BJ (cell line): ENCODE measurements around the gene PIGN. TPM values are rescaled to one million over a fixed set of nuclear protein-coding genes. Genes with fewer than 3 reads are reported as not detected.

Source experiments
- CTCF ChIA-PET: fragments of 350-600 bp; formaldehyde crosslinking; extraction: SDS; loops from one replicate; lab custom pipeline; 2021; ENCODE audit warnings: antibody characterized with exemption, inconsistent platforms; lab: Yijun Ruan, JAX
- POLR2A ChIA-PET: fragments of 300-600 bp; sonication (Branson Sonifier 250); formaldehyde crosslinking; extraction: SDS; loops from one replicate; lab custom pipeline; 2021; ENCODE audit warnings: antibody characterized with exemption; lab: Charles Lee
- DNase-seq: peaks from one replicate; pipeline ENCODE4 v3.0.0-alpha.2; 2011; ENCODE audit warnings: low read depth
- H3K27me3 ChIP-seq: 2 replicates; pipeline ENCODE4 v1.6.0; 2011; ENCODE audit warnings: low read length; ENCODE audit not compliant: control insufficient read depth, insufficient read depth
- H3K36me3 ChIP-seq: 2 replicates; pipeline ENCODE4 v1.5.1; 2011; ENCODE audit warnings: low read length; ENCODE audit not compliant: control insufficient read depth, insufficient read depth
- H3K4me3 ChIP-seq: 2 replicates; pipeline ENCODE4 v1.5.1; 2011; ENCODE audit warnings: low read depth, mild to moderate bottlenecking, control low read depth, low read length
- polyA minus RNA-seq: library from RNA; depleted of rRNA, polyadenylated mRNA; stranded (reverse); fragments of >200 nt; gene quantifications from 2 replicates; pipeline ENCODE4 v1.2.3, GENCODE V29; 2011; rRNA and poly(A)+ RNA removed
- polyA plus RNA-seq: library from polyadenylated mRNA; depleted of rRNA; stranded (reverse); fragments of >200 nt; gene quantifications from 2 replicates; pipeline ENCODE4 v1.2.3, GENCODE V29; 2011; rRNA removed
- TF ChIP-seq, protein P1 (sequence below): IDR thresholded peaks from 2 replicates; pipeline ENCODE4 v1.5.1; 2011; ENCODE audit warnings: low read depth, mild to moderate bottlenecking, control low read depth, inconsistent platforms, low read length, moderate library complexity; ENCODE audit not compliant: insufficient read depth

The PIGN gene, protein sequence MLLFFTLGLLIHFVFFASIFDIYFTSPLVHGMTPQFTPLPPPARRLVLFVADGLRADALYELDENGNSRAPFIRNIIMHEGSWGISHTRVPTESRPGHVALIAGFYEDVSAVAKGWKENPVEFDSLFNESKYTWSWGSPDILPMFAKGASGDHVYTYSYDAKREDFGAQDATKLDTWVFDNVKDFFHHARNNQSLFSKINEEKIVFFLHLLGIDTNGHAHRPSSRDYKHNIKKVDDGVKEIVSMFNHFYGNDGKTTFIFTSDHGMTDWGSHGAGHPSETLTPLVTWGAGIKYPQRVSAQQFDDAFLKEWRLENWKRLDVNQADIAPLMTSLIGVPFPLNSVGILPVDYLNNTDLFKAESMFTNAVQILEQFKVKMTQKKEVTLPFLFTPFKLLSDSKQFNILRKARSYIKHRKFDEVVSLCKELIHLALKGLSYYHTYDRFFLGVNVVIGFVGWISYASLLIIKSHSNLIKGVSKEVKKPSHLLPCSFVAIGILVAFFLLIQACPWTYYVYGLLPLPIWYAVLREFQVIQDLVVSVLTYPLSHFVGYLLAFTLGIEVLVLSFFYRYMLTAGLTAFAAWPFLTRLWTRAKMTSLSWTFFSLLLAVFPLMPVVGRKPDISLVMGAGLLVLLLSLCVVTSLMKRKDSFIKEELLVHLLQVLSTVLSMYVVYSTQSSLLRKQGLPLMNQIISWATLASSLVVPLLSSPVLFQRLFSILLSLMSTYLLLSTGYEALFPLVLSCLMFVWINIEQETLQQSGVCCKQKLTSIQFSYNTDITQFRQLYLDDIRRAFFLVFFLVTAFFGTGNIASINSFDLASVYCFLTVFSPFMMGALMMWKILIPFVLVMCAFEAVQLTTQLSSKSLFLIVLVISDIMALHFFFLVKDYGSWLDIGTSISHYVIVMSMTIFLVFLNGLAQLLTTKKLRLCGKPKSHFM
- 12.0 and 31.5 TPM in 2 replicates for polyA plus RNA-seq
- 24.1 and 39.7 TPM in 2 replicates for polyA minus RNA-seq

DNA sequence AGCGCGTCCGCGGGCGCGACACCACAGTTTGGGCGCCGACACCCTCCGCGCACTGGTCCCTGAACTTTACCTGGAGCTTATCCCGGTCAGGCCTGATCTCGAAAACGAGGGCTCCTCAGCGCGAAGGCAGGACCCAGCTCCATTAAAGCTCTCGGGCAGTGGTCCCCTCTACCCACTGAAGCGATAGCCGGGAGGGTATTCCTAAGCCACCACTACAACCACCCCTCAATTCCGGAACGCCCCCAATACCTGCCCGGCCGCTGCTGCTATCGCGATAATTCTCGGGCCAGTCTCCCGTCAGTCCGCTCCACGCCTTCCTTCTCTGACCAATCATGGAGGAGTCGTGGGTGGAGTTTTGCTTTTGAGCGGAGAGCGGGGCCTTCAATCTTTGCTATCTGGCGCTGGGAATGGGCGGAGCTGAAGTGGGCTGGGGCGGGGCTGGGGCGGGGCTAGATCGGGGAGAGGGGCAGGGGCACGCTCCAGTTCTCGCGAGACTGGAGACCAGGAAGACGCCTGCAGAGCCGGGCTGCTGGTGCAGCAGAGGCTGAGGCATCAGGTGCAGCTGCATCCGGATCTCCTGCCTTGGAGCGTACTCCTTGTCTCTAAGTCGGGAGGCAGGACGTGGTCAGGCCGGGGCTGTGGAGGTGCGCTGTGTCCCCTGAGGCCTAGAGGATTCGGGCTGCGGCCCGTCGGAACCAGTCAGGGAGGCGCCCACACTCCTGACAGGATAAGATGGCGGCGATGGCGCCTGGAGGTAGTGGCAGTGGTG lies at the start of gene PIGN, which contains the start of gene RELCH:
TSS of gene PIGN (minus strand) at position 283 of the 769 bp plus-strand sequence. CDS start 25,703 bp downstream, outside the sequence.
TSS of gene RELCH (plus strand) at position 482 of the 769 bp plus-strand sequence. CDS start at position 733, 251 bp downstream.
- CTCF ChIA-PET, result interaction anchor here (1.2 to 1.5 kb wide), 3 partner anchors 24 to 398 kb away, joined by 3 to 6 read pairs (median 5); no protein-coding TSS in a partner anchor
- TF ChIP-seq, protein P1, sequence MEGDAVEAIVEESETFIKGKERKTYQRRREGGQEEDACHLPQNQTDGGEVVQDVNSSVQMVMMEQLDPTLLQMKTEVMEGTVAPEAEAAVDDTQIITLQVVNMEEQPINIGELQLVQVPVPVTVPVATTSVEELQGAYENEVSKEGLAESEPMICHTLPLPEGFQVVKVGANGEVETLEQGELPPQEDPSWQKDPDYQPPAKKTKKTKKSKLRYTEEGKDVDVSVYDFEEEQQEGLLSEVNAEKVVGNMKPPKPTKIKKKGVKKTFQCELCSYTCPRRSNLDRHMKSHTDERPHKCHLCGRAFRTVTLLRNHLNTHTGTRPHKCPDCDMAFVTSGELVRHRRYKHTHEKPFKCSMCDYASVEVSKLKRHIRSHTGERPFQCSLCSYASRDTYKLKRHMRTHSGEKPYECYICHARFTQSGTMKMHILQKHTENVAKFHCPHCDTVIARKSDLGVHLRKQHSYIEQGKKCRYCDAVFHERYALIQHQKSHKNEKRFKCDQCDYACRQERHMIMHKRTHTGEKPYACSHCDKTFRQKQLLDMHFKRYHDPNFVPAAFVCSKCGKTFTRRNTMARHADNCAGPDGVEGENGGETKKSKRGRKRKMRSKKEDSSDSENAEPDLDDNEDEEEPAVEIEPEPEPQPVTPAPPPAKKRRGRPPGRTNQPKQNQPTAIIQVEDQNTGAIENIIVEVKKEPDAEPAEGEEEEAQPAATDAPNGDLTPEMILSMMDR, result no peak

DNA sequence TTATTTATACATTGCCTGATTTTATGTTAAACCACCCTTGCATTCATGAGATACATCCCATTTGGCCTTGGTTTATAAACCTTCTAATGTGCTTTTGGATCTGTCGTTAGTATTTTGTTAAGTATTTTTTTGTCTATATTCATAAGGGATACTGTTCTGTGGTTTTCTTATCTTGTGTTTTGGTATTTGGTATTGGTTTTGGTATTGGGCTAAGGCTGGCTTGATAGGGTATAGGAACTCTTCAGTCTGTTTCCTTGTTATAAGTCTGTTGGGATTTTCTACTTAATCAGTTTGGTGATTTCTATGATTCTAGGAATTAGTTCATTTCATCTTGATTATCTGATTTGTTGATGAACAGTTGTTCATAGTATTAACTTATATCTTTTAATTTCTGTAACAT lies 49.4 kb upstream of the PIGN start:
- ChIA-PET CTCF (no interaction called here), POLR2A (no interaction called here)
- Histone ChIP-seq H3K27me3 (no peaks in the 10 kb centered on the region), H3K36me3 (no peaks in the 10 kb centered on the region), H3K4me3 (no peak overlapping the region)
- no peak for DNase-seq
- TF ChIP-seq, protein P1, result no peak

More for the DNA sequence above, at the start of gene PIGN, which contains the start of gene RELCH:
- POLR2A ChIA-PET, result interaction anchor here (0.6 kb wide), 2 partner anchors 8 to 336 kb away, joined by 4 to 11 read pairs; partner anchors contain the start of gene ZCCHC2
- DNase-seq, result peak; percentile 87
- peak within 1 kb of the TSS; percentile 82 for H3K4me3 ChIP-seq
- H3K27me3 ChIP-seq, result no peaks in the 10 kb centered on the region
- no peaks in the 10 kb centered on the region for H3K36me3 ChIP-seq

DNA sequence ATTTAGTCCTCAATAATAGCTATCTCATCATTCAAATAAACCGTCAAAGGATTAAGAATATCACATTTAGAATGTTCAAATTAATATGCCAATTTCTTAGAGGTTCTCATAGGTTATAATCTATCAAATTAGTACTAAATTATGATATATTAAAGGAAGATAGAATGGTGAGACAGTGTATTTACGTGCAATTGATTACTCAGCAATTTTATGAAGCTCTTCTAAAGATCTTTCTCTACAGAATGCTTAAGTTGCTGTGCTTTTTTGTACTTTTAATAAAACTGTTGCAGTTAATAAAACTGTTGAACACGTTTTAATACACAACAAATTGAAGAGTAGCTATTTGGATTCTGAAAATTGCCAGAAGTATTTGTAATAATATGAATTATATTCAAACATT lies 39.2 kb upstream of the PIGN start:
- ChIA-PET POLR2A (no interaction called here), CTCF (interaction anchor here (0.5 to 1.1 kb wide), 2 partner anchors 23 to 90 kb away, joined by 3 read pairs; no protein-coding TSS in a partner anchor)
- Histone ChIP-seq H3K27me3 (no peaks in the 10 kb centered on the region), H3K36me3 (peaks cover 2% of the 10 kb centered on the region), H3K4me3 (no peak overlapping the region)
- TF ChIP-seq, protein P1, result no peak
- DNase-seq, result no peak

DNA sequence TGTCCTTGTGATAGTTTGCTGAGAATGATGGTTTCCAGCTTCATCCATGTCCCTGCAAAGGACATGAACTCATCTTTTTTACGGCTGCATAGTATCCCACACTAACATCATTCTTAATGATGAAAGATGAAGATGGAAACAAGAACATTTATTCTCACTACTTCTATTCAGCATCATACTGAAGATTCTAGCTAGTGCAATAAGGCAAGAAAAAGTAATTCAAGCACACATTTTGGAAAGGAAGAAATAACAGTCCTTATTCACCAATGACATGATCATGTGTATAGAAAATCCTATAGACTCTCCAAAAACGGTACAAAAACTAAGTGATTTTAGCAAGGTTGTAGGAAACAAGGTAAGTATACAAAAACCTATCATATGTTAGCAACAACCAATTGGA lies 37.4 kb upstream of the PIGN start:
- Histone ChIP-seq H3K27me3 (no peaks in the 10 kb centered on the region), H3K36me3 (peaks cover 2% of the 10 kb centered on the region; the same call in 1 of the 2 replicates), H3K4me3 (no peak overlapping the region)
- POLR2A ChIA-PET, result no interaction called here
- TF ChIP-seq, protein P1, result no peak
- CTCF ChIA-PET, result no interaction called here
- DNase-seq, result no peak
